Endothelial cell of umbilical vein (primary cell): ENCODE results near the gene ELK1. TPM values are rescaled to one million over a fixed set of nuclear protein-coding genes. Genes with fewer than 3 reads are reported as not detected.
"Not testable (repeated sequence)": the region's sequence is repeated elsewhere in the genome, so short reads cannot be mapped to it uniquely, and the experiment has no call there.

Experiments used
- BruUV-seq: library from RNA; stranded (reverse); fragments of 400-500 nt; replicated peaks from 2 replicates; lab custom pipeline; 2021; lab: Mats Ljungman, UMichigan
- CTCF ChIA-PET: fragments of 300-600, 350-600 bp; sonication (Branson Sonifier 250); formaldehyde crosslinking; loops from one replicate; lab custom pipeline; 2021; ENCODE audit warnings: antibody characterized with exemption, inconsistent platforms; lab: Charles Lee
- POLR2A ChIA-PET: fragments of 300-600, 350-600 bp; sonication (Branson Sonifier 250); formaldehyde crosslinking; loops from one replicate; lab custom pipeline; 2021; ENCODE audit warnings: antibody characterized with exemption, inconsistent platforms; lab: Charles Lee
- DNase-seq: peaks from one replicate; pipeline ENCODE4 v3.0.0-alpha.2; 2011; ENCODE audit warnings: low read depth, low spot score
- FAIRE-seq: peaks from 2 replicates; lab custom pipeline; 2011; peaks lifted over from hg19 to GRCh38; lab: Jason Lieb, UNC
- H2AFZ ChIP-seq: 2 replicates; pipeline ENCODE4 v1.6.0; 2012; ENCODE audit warnings: low read depth, low read length, control low read depth, inconsistent platforms
- H3K27ac ChIP-seq: 2 replicates; pipeline ENCODE4 v1.5.1; 2011; ENCODE audit warnings: low read depth, mild to moderate bottlenecking, control low read depth, low read length, moderate library complexity; ENCODE audit not compliant: insufficient read depth
- H3K27me3 ChIP-seq, 2 experiments: 2 replicates each; pipeline versions ENCODE4 v1.6.0 to v1.6.1; 2011; ENCODE audit warnings: low read length in 2 of 2, mixed read lengths in 1 of 2; ENCODE audit not compliant: control insufficient read depth in 2 of 2, insufficient read depth in 2 of 2
- H3K36me3 ChIP-seq, 2 experiments: 2 replicates in 1 of 2; 3 replicates in 1 of 2; pipeline ENCODE4 v1.5.1; 2011; ENCODE audit warnings: low read length in 2 of 2, mild to moderate bottlenecking in 1 of 2, moderate library complexity in 1 of 2; ENCODE audit not compliant: control insufficient read depth in 2 of 2, insufficient read depth in 2 of 2; ENCODE audit errors: extremely low read depth in 1 of 2
- H3K4me1 ChIP-seq: 3 replicates; pipeline ENCODE4 v1.5.1; 2011; ENCODE audit warnings: mild to moderate bottlenecking, low read length; ENCODE audit not compliant: control insufficient read depth, insufficient read depth; ENCODE audit errors: extremely low read depth
- H3K4me2 ChIP-seq: 2 replicates; pipeline ENCODE4 v1.6.1; 2011; ENCODE audit warnings: low read length, control low read depth, mixed read lengths; ENCODE audit not compliant: insufficient read depth
- H3K4me3 ChIP-seq, 3 experiments: fragments of 200-600 bp in 1 of 3; sonication (generic), shearing (Covaris generic) in 1 of 3; replicated peaks in 1 of 3; 2 replicates each; pipeline ENCODE4 v1.5.1; 2011 to 2016; ENCODE audit warnings: control low read depth in 3 of 3, low read length in 3 of 3, mild to moderate bottlenecking in 2 of 3, inconsistent platforms in 1 of 3, low read depth in 1 of 3, moderate library complexity in 1 of 3; ENCODE audit not compliant: insufficient read depth in 1 of 3
- H3K79me2 ChIP-seq: 2 replicates; pipeline ENCODE4 v1.6.0; 2012; ENCODE audit warnings: low read length, inconsistent platforms; ENCODE audit not compliant: control insufficient read depth, insufficient read depth
- H3K9ac ChIP-seq: replicated peaks from 2 replicates; pipeline ENCODE3; 2011; ENCODE audit warnings: low read length, control low read depth; ENCODE audit not compliant: insufficient read depth; ENCODE audit errors: extremely low read depth
- H3K9me1 ChIP-seq: replicated peaks from 3 replicates; pipeline ENCODE4 v1.6.0; 2011; ENCODE audit warnings: mild to moderate bottlenecking, low read length; ENCODE audit not compliant: control insufficient read depth, insufficient read depth; ENCODE audit errors: extremely low read depth
- H3K9me3 ChIP-seq: replicated peaks from 2 replicates; pipeline ENCODE4 v1.5.1; 2012; ENCODE audit warnings: low read length, inconsistent platforms; ENCODE audit not compliant: control insufficient read depth, insufficient read depth
- H4K20me1 ChIP-seq: replicated peaks from 2 replicates; pipeline ENCODE3; 2011; ENCODE audit warnings: mild to moderate bottlenecking, low read length; ENCODE audit not compliant: control insufficient read depth, insufficient read depth; ENCODE audit errors: extremely low read depth
- CTCF ChIP-seq, 2 donors: IDR thresholded peaks; 1 replicate in 1 of 2; 2 replicates in 1 of 2; pipeline ENCODE4 v1.5.1; 2011; ENCODE audit warnings: low read length in 2 of 2, mild to moderate bottlenecking in 2 of 2, moderate library complexity in 2 of 2, control low read depth in 1 of 2, inconsistent platforms in 1 of 2, low read depth in 1 of 2; ENCODE audit not compliant: insufficient read depth in 1 of 2; ENCODE audit errors: extremely low read depth in 1 of 2
- EZH2 ChIP-seq: IDR thresholded peaks from 2 replicates; pipeline ENCODE4 v1.6.1; 2012; ENCODE audit warnings: borderline replicate concordance, low read depth, mild to moderate bottlenecking, moderate library complexity, low read length, inconsistent platforms; ENCODE audit not compliant: severe bottlenecking
- FOS ChIP-seq: IDR thresholded peaks from 2 replicates; pipeline ENCODE4 v1.6.1; 2011; ENCODE audit warnings: mild to moderate bottlenecking, low read length, moderate library complexity, borderline replicate concordance; ENCODE audit not compliant: insufficient read depth
- GATA2 ChIP-seq: IDR thresholded peaks from 2 replicates; pipeline ENCODE4 v1.7.0; 2011; ENCODE audit warnings: low read depth, mild to moderate bottlenecking, moderate library complexity, mixed read lengths, low read length; ENCODE audit not compliant: insufficient read length, insufficient read depth
- MAX ChIP-seq: IDR thresholded peaks from 2 replicates; pipeline ENCODE4 v1.6.1; 2011; ENCODE audit not compliant: insufficient read depth, insufficient read length
- dilution Hi-C: fragments of 300-500 bp; cut with MboI; formaldehyde crosslinking; loops from one replicate; pipeline ENCODE4 v1.15.0; 2019; ENCODE audit warnings: low sequenced_read_pairs; ENCODE audit not compliant: extremely low pct_ligation_motif_present
- intact Hi-C: fragments of 100-400 bp; cut with micrococcal nuclease; formaldehyde crosslinking; loops from one replicate; pipeline ENCODE4 v1.10.0; 2022
- polyA plus RNA-seq, 4 experiments: library from polyadenylated mRNA; depleted of rRNA in 3 of 4; stranded (reverse) in 3 of 4; unstranded in 1 of 4; fragments of >200 nt; gene quantifications; 2 replicates each; pipeline versions ENCODE4 v1.2.1 to v1.2.3, GENCODE V29; 2011 to 2012; ENCODE audit warnings: missing spikeins in 1 of 4
- total RNA-seq: library from RNA; stranded (reverse); gene quantifications from 2 replicates; pipeline ENCODE4 v1.2.3, GENCODE V29; 2021

Gene ELK1
- total and polyA plus RNA-seq, 2 donors (not counting 3 experiments of a cell fraction or from before 2014, with no cell fraction given), result 18.3 to 28.7 TPM

- H3K79me2 ChIP-seq, result no peaks in the 10 kb centered on the region
- H3K9me3 ChIP-seq, result no peaks in the 10 kb centered on the region
- TF ChIP-seq FOS, result no peak
- TF ChIP-seq MAX, result no peak
- TF ChIP-seq EZH2, result no peak
- TF ChIP-seq CTCF (IDR thresholded peaks at IDR 0.05; ENCODE audit: extremely low read depth in 1 of 2, insufficient read depth in 1 of 2, low read depth in 1 of 2, low read length in 2 of 2), result no peak
- TF ChIP-seq GATA2, result no peak
- CTCF ChIA-PET, result no interaction called here
- DNase-seq (no peak), FAIRE-seq (no peak)
- no peak overlapping the region for H3K9ac ChIP-seq
- BruUV-seq, result no TSS peak
- H3K36me3 ChIP-seq, result no peaks in the 10 kb centered on the region
- no peaks in the 10 kb centered on the region for H4K20me1 ChIP-seq
- no peaks in the 10 kb centered on the region for H3K4me1 ChIP-seq
- H3K4me3 ChIP-seq, result no peak overlapping the region
- H2AFZ ChIP-seq, result no peak overlapping the region
- POLR2A ChIA-PET, result no interaction called here
- no peaks in the 10 kb centered on the region for H3K9me1 ChIP-seq
- intact Hi-C loops (no loop called here), dilution Hi-C loops (no loop called here)
- no peak overlapping the region for H3K27ac ChIP-seq
- no peak overlapping the region for H3K4me2 ChIP-seq
- H3K27me3 ChIP-seq, result no peaks in the 10 kb centered on the region
Observed at GRCh38 chrX:47674776-47675175, 24.4 kb upstream of the ELK1 start.

GRCh38 chrX:47665797-47666196 lies 15.4 kb upstream of the ELK1 start:
- BruUV-seq, DNase-seq, CTCF ChIA-PET, H3K27me3 ChIP-seq, dilution Hi-C loops, H2AFZ ChIP-seq, POLR2A ChIA-PET, H3K27ac ChIP-seq, H3K9me1 ChIP-seq, FAIRE-seq, H3K4me3 ChIP-seq, H3K79me2 ChIP-seq, H3K9ac ChIP-seq, H3K4me1 ChIP-seq, H3K9me3 ChIP-seq, H3K4me2 ChIP-seq, intact Hi-C loops, H3K36me3 ChIP-seq, H4K20me1 ChIP-seq: not testable (repeated sequence)
